Kidney (tissue), 22 donors: Measurements from ENCODE around the gene ANKFY1. TPM values are rescaled to one million over a fixed set of nuclear protein-coding genes. Genes with fewer than 3 reads are reported as not detected.
A peak's percentile ranks its signal among the peaks of the same experiment; 100 is the strongest.

Experiments
- DNase-seq, 5 donors: peaks; one replicate each; pipeline ENCODE4 v3.0.0-alpha.2; 2013 to 2020
- FAIRE-seq: peaks from 2 replicates; lab custom pipeline; 2012; peaks lifted over from hg19 to GRCh38; lab: Jason Lieb, UNC
- H3K27ac ChIP-seq, 2 donors: one replicate each; pipeline ENCODE4 v1.7.0; 2013; ENCODE audit warnings: low read depth in 2 of 2, low read length in 2 of 2, inconsistent platforms in 1 of 2
- H3K27me3 ChIP-seq: one replicate; pipeline ENCODE4 v1.7.1; 2013; ENCODE audit warnings: low read length, inconsistent platforms; ENCODE audit not compliant: control insufficient read depth, insufficient read depth
- H3K36me3 ChIP-seq, 3 donors: one replicate each; pipeline versions ENCODE4 v1.7.0 to v1.7.1; 2013; ENCODE audit warnings: low read length in 3 of 3, control low read depth in 1 of 3, inconsistent platforms in 1 of 3; ENCODE audit not compliant: insufficient read depth in 3 of 3, control insufficient read depth in 2 of 3
- H3K4me1 ChIP-seq, 3 donors: one replicate each; pipeline versions ENCODE4 v1.7.0 to v1.7.1; 2013; ENCODE audit warnings: low read length in 3 of 3, inconsistent platforms in 1 of 3, low read depth in 1 of 3; ENCODE audit not compliant: control insufficient read depth in 2 of 3, insufficient read depth in 2 of 3
- H3K4me3 ChIP-seq, 3 donors: one replicate each; pipeline versions ENCODE4 v1.7.0 to v1.8.1; 2013; ENCODE audit warnings: low read length in 3 of 3, control low read depth in 1 of 3, inconsistent platforms in 1 of 3
- H3K9ac ChIP-seq, 3 donors: one replicate each; pipeline versions ENCODE4 v1.7.0 to v1.7.1; 2013; ENCODE audit warnings: low read length in 3 of 3, control low read depth in 1 of 3, inconsistent platforms in 1 of 3
- H3K9me3 ChIP-seq, 3 donors: one replicate each; pipeline versions ENCODE4 v1.7.0 to v1.7.1; 2013; ENCODE audit warnings: low read length in 3 of 3, control low read depth in 1 of 3, inconsistent platforms in 1 of 3; ENCODE audit not compliant: control insufficient read depth in 2 of 3, insufficient read depth in 1 of 3
- CTCF ChIP-seq: IDR thresholded peaks from 3 replicates; pipeline ENCODE4 v1.5.1; 2012; ENCODE audit warnings: mild to moderate bottlenecking, moderate library complexity, borderline replicate concordance; ENCODE audit not compliant: insufficient read depth; ENCODE audit errors: extremely low read depth
- intact Hi-C: fragments of 100-400 bp; cut with DNase I; formaldehyde crosslinking; loops from one replicate; pipeline ENCODE4 v1.11.1; 2022
- long read RNA-seq, 10 donors: library from polyadenylated mRNA in 1 of 10; unstranded in 1 of 10; transcript quantifications; one replicate each; pipeline ENCODE4 v2.0.0 and lab custom pipeline, GENCODE V29; 2021 to 2026
- polyA plus RNA-seq: library from polyadenylated mRNA; stranded (reverse); fragments of 350-450 nt; fragmentation: Illumina TruSeq; extraction: RNeasy Lipid Tissue Mini Kit (QIAGEN cat#74804); gene quantifications from one replicate; pipeline ENCODE4 v1.2.3, GENCODE V29; 2014; ENCODE audit warnings: low read depth, low replicate concordance; ENCODE audit not compliant: insufficient read depth
- total RNA-seq: library from RNA; stranded (reverse); fragmentation: NEBNext Ultra II Directional; extraction: Animal tissue kit (Norgen Biotek cat#: 25700); gene quantifications from one replicate; pipeline ENCODE4 v1.2.1, GENCODE V29; 2021
- donor health status: control.
- donor health status: control.
- donor health status: control.
- donor health status: control.
- donor health status: control.
- donor health status: DM: yes; HTN: yes; CAD: no.
- donor health status: Normal renal cell carcinoma (clear cell type).

The ANKFY1 gene, protein sequence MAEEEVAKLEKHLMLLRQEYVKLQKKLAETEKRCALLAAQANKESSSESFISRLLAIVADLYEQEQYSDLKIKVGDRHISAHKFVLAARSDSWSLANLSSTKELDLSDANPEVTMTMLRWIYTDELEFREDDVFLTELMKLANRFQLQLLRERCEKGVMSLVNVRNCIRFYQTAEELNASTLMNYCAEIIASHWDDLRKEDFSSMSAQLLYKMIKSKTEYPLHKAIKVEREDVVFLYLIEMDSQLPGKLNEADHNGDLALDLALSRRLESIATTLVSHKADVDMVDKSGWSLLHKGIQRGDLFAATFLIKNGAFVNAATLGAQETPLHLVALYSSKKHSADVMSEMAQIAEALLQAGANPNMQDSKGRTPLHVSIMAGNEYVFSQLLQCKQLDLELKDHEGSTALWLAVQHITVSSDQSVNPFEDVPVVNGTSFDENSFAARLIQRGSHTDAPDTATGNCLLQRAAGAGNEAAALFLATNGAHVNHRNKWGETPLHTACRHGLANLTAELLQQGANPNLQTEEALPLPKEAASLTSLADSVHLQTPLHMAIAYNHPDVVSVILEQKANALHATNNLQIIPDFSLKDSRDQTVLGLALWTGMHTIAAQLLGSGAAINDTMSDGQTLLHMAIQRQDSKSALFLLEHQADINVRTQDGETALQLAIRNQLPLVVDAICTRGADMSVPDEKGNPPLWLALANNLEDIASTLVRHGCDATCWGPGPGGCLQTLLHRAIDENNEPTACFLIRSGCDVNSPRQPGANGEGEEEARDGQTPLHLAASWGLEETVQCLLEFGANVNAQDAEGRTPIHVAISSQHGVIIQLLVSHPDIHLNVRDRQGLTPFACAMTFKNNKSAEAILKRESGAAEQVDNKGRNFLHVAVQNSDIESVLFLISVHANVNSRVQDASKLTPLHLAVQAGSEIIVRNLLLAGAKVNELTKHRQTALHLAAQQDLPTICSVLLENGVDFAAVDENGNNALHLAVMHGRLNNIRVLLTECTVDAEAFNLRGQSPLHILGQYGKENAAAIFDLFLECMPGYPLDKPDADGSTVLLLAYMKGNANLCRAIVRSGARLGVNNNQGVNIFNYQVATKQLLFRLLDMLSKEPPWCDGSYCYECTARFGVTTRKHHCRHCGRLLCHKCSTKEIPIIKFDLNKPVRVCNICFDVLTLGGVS
- 61.7 TPM for total RNA-seq
- polyA plus RNA-seq = 10.9 TPM
- long read RNA-seq, donor 1, full-length matches to known transcripts = 1 of 1 reads
- long read RNA-seq, donor 1, partial matches to known transcripts = 0 of 1 reads
- long read RNA-seq, donor 1, other reads (novel, unspliced or antisense) = 0 of 1 reads
- long read RNA-seq, donor 2, full-length matches to known transcripts = 6 of 6 reads
- long read RNA-seq, donor 2, partial matches to known transcripts = 0 of 6 reads
- long read RNA-seq, donor 2, other reads (novel, unspliced or antisense) = 0 of 6 reads
- long read RNA-seq, donor 3, full-length matches to known transcripts = 4 of 4 reads
- long read RNA-seq, donor 3, partial matches to known transcripts = 0 of 4 reads
- long read RNA-seq, donor 3, other reads (novel, unspliced or antisense) = 0 of 4 reads
- long read RNA-seq, donor 4, full-length matches to known transcripts = 3 of 3 reads
- long read RNA-seq, donor 4, partial matches to known transcripts = 0 of 3 reads
- long read RNA-seq, donor 4, other reads (novel, unspliced or antisense) = 0 of 3 reads
- long read RNA-seq, donor 5 = 0 reads
- long read RNA-seq, donor 6, partial matches to known transcripts = 0 of 1 reads
- long read RNA-seq, donor 6, other reads (novel, unspliced or antisense) = 0 of 1 reads
- long read RNA-seq, donor 7, partial matches to known transcripts = 1 of 10 reads
- long read RNA-seq, donor 7, other reads (novel, unspliced or antisense) = 9 of 10 reads
- long read RNA-seq, donor 8, full-length matches to known transcripts = 5 of 5 reads
- long read RNA-seq, donor 8, partial matches to known transcripts = 0 of 5 reads
- long read RNA-seq, donor 8, other reads (novel, unspliced or antisense) = 0 of 5 reads
- long read RNA-seq, donor 9, full-length matches to known transcripts = 1 of 1 reads
- long read RNA-seq, donor 9, partial matches to known transcripts = 0 of 1 reads
- long read RNA-seq, donor 9, other reads (novel, unspliced or antisense) = 0 of 1 reads
- long read RNA-seq, donor 10, partial matches to known transcripts = 0 of 1 reads
- long read RNA-seq, donor 10, other reads (novel, unspliced or antisense) = 0 of 1 reads

DNA sequence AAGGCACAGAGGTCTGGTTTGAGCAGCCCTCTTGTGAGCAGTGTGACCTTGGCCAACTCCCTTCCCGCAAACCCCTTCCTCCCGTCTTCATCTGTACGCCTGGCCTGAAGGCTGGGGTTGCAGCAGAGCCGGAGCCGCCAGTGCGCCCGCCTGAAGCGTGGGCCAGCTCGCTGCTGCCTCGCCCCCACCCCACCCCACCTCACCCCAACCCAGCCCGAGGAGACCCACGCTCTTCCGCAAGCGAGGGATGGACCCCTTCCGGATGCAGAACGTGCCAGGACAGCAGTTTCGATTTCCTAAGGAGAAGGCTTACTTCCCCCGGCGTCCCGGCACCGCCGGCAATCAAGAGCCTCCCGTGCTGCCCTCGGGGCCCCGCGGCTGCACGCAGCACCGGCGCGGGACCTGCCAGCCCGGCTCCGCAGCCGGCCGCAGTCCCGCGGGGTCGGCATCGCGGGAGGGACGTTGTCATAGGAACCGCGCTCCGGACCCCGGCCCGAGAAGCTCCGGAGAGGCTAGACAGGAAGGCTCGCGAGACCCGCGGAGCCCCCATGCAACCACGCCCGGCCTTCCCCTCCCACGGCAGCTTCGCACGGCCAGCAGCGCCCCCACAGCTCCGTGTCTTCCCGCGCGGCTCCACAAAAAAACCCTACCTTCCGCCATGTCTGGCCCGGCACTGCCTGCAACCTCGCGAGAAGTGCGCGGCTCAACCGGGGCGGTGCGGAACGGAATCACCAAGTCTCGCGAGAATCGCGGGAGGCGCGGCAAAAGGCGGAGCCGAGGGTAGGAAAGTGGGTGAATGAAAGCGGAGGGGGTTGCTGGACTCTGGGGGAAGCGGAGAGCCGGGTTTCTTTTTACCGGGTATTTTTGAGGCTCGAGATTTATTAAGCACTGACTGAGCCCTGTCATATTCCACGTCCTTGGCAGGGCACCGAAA, at the start of gene ANKFY1:
Gene ANKFY1, minus strand, starts transcription at position 698 of the 934 bp plus-strand sequence. Its CDS starts 38 bp downstream, at position 660.
- no peak for FAIRE-seq
- H3K36me3 ChIP-seq = peaks cover 0 to 5% (median under 1%) of the 10 kb centered on the region in 3 donors
- intact Hi-C loops = no loop called here

More for the DNA sequence above, at the start of gene ANKFY1:
- peaks cover 0 to 16% (median 3%) of the 10 kb centered on the region in 3 donors for H3K4me1 ChIP-seq
- TF ChIP-seq CTCF = peak; percentile 7
- H3K27me3 ChIP-seq = no peaks in the 10 kb centered on the region
- H3K27ac ChIP-seq = peak within 1 kb of the TSS in 1 of 2 donors; percentile 51
- peak; percentile 98 to 99 (median 98) for DNase-seq
- peak within 1 kb of the TSS; percentile 77 to 91 (median 84) for H3K9ac ChIP-seq
- peak within 1 kb of the TSS; percentile 93 to 94 (median 94) for H3K4me3 ChIP-seq
- H3K9me3 ChIP-seq = peaks cover 0 to 3% (median 0%) of the 10 kb centered on the region in 3 donors
